GM23338 (cell line): ENCODE data around the gene GPR34. TPM values are rescaled to one million over a fixed set of nuclear protein-coding genes. Genes with fewer than 3 reads are reported as not detected.

Source experiments
- ATAC-seq: fragments of 200-7000 bp; cut with Tn5 transposase; 3 replicates; pipeline ENCODE4 v1.9.1; 2020
- DNase-seq: peaks from one replicate; pipeline ENCODE4 v3.0.0-alpha.2; 2015; ENCODE audit warnings: low spot score
- H2AFZ ChIP-seq: fragments of 200-600 bp; sonication (generic); 2 replicates; pipeline ENCODE4 v1.8.0; 2016; ENCODE audit warnings: antibody characterized with exemption, mild to moderate bottlenecking, moderate library complexity
- H3F3A ChIP-seq: fragments of 200-600 bp; sonication (generic); replicated peaks from 2 replicates; pipeline ENCODE4 v1.8.0; 2017; ENCODE audit warnings: antibody characterized with exemption, mixed run types, low read depth
- H3K27ac ChIP-seq: fragments of 200-600 bp; sonication (generic); 2 replicates; pipeline ENCODE4 v1.6.1; 2016; ENCODE audit warnings: low read depth
- H3K27me3 ChIP-seq: fragments of 200-600 bp; sonication (generic); 2 replicates; pipeline ENCODE4 v1.8.0; 2016; ENCODE audit warnings: mild to moderate bottlenecking, mixed run types, moderate library complexity; ENCODE audit not compliant: insufficient read depth
- H3K36me3 ChIP-seq: fragments of 200-600 bp; sonication (generic); 2 replicates; pipeline ENCODE4 v1.8.0; 2016; ENCODE audit warnings: mild to moderate bottlenecking; ENCODE audit not compliant: insufficient read depth
- H3K4me1 ChIP-seq: fragments of 200-600 bp; sonication (generic); 2 replicates; pipeline ENCODE4 v1.8.0; 2016; ENCODE audit warnings: mild to moderate bottlenecking, moderate library complexity; ENCODE audit not compliant: insufficient read depth
- H3K4me2 ChIP-seq: fragments of 200-600 bp; sonication (generic); 2 replicates; pipeline ENCODE4 v1.7.1; 2017; ENCODE audit warnings: mixed run types
- H3K4me3 ChIP-seq: fragments of 200-600 bp; sonication (generic); 2 replicates; pipeline ENCODE4 v1.6.1; 2016; ENCODE audit warnings: mixed run types
- H3K79me2 ChIP-seq: fragments of 200-600 bp; sonication (generic); replicated peaks from 2 replicates; pipeline ENCODE4 v1.8.0; 2017; ENCODE audit warnings: mild to moderate bottlenecking; ENCODE audit not compliant: insufficient read depth
- H3K9me2 ChIP-seq: fragments of 200-600 bp; sonication (generic); 2 replicates; pipeline ENCODE4 v1.8.0; 2017; ENCODE audit not compliant: insufficient read depth
- H4K20me1 ChIP-seq: fragments of 200-600 bp; sonication (generic); replicated peaks from 2 replicates; pipeline ENCODE4 v1.8.0; 2017; ENCODE audit warnings: mild to moderate bottlenecking; ENCODE audit not compliant: insufficient read depth
- H3K27ac Mint-ChIP-seq: 2 replicates; pipeline ENCODE4 v1.8.0; 2020; ENCODE audit warnings: inconsistent platforms, mild to moderate bottlenecking, moderate library complexity, mixed read lengths
- H3K27me3 Mint-ChIP-seq: 3 replicates; pipeline ENCODE4 v1.8.0; 2022; ENCODE audit warnings: low read depth, mild to moderate bottlenecking, moderate library complexity, mixed read lengths, inconsistent platforms; ENCODE audit not compliant: insufficient read depth, poor library complexity
- H3K36me3 Mint-ChIP-seq: 3 replicates; pipeline ENCODE4 v1.8.0; 2021; ENCODE audit warnings: low read depth, mild to moderate bottlenecking, inconsistent platforms, moderate library complexity, mixed read lengths
- H3K4me1 Mint-ChIP-seq: 3 replicates; pipeline ENCODE4 v1.8.0; 2020; ENCODE audit warnings: mild to moderate bottlenecking, inconsistent platforms, mixed read lengths
- H3K4me3 Mint-ChIP-seq: 3 replicates; pipeline ENCODE4 v1.8.0; 2021; ENCODE audit warnings: moderate library complexity, mild to moderate bottlenecking, inconsistent platforms, mixed read lengths
- H3K9me3 Mint-ChIP-seq: 3 replicates; pipeline ENCODE4 v1.8.0; 2020; ENCODE audit warnings: moderate library complexity, mild to moderate bottlenecking, inconsistent platforms, mixed read lengths
- ETS1 ChIP-seq: IDR thresholded peaks from 2 replicates; pipeline ENCODE4 v1.6.1; 2016; ENCODE audit warnings: antibody characterized with exemption
- EZH2 ChIP-seq: fragments of 200-600 bp; sonication (generic); IDR thresholded peaks from one replicate; pipeline ENCODE4 v1.8.0; 2017; ENCODE audit warnings: antibody characterized with exemption, mild to moderate bottlenecking, low read depth; ENCODE audit not compliant: unreplicated experiment
- EZH2phosphoT487 ChIP-seq: fragments of 200-600 bp; sonication (generic); IDR thresholded peaks from one replicate; pipeline ENCODE4 v1.8.1; 2018; ENCODE audit warnings: antibody characterized with exemption; ENCODE audit not compliant: unreplicated experiment
- POLR2AphosphoS5 ChIP-seq: IDR thresholded peaks from 2 replicates; pipeline ENCODE4 v1.6.1; 2016; ENCODE audit warnings: antibody characterized with exemption, low read depth
- ZNF114 ChIP-seq: fragments of 250-450 bp; sonication (Bioruptor Pico); IDR thresholded peaks from 2 replicates; pipeline ENCODE4 v1.5.0; 2020; ENCODE audit warnings: mild to moderate bottlenecking, moderate library complexity
- ZNF462 ChIP-seq: fragments of 250-450 bp; sonication (Bioruptor Pico); IDR thresholded peaks from 2 replicates; pipeline ENCODE4 v1.5.0; 2020; ENCODE audit warnings: mild to moderate bottlenecking, moderate library complexity
- polyA plus RNA-seq: library from polyadenylated mRNA; unstranded; fragments of >200 nt; fragmentation: Nextera tagmentation; extraction: Ambion mirVana; gene quantifications from 2 replicates; pipeline ENCODE4 v1.2.1, GENCODE V29; 2016
- total RNA-seq: library from RNA; depleted of rRNA; stranded (reverse); fragments of >200 nt; shearing (Covaris generic); gene quantifications from 2 replicates; pipeline ENCODE4 v1.2.3, GENCODE V29; 2014

The GPR34 gene
- total and polyA plus RNA-seq, 2 experiments from 2014 or later, result 0.55 TPM; not detected in 1

- H3K9me3 Mint-ChIP-seq, result no peaks in the 10 kb centered on the region
- TF ChIP-seq EZH2 (no peak), ETS1 (no peak), ZNF114 (CRISPR knock-in tag) (no peak), POLR2AphosphoS5 (no peak)
Observed at GRCh38 chrX:41711021-41711667, 22.4 kb downstream of the GPR34 start.

GRCh38 chrX:41716222-41716621, 27.4 kb downstream of the GPR34 start:
- H3K4me3 ChIP-seq, result no peak overlapping the region
- Mint-ChIP-seq H3K4me3 (no peak overlapping the region), H3K27ac (no peak overlapping the region), H3K27me3 (peaks cover 4% of the 10 kb centered on the region), H3K4me1 (peaks cover 22% of the 10 kb centered on the region), H3K9me3 (peaks cover 34% of the 10 kb centered on the region), H3K36me3 (peaks cover 45% of the 10 kb centered on the region)
- ATAC-seq (no peak), DNase-seq (no peak)
- H3K27ac ChIP-seq, result no peak overlapping the region
- H2AFZ ChIP-seq, result no peak overlapping the region
- no peaks in the 10 kb centered on the region for H3F3A ChIP-seq
- H3K9me2 ChIP-seq, result no peaks in the 10 kb centered on the region
- H3K27me3 ChIP-seq, result no peaks in the 10 kb centered on the region
- H4K20me1 ChIP-seq, result no peaks in the 10 kb centered on the region
- no peaks in the 10 kb centered on the region for H3K36me3 ChIP-seq
- H3K79me2 ChIP-seq, result no peaks in the 10 kb centered on the region
- TF ChIP-seq EZH2phosphoT487, result no peak
- TF ChIP-seq ZNF462 (CRISPR knock-in tag), result no peak
- no peak overlapping the region for H3K4me2 ChIP-seq
- peaks cover 1% of the 10 kb centered on the region for H3K4me1 ChIP-seq

More at GRCh38 chrX:41711021-41711667, 22.4 kb downstream of the GPR34 start:
- Histone ChIP-seq H3K27me3 (no peaks in the 10 kb centered on the region), H3F3A (no peaks in the 10 kb centered on the region), H3K4me1 (peaks cover 12% of the 10 kb centered on the region), H3K36me3 (no peaks in the 10 kb centered on the region), H3K9me2 (no peaks in the 10 kb centered on the region), H3K27ac (no peak overlapping the region), H2AFZ (no peak overlapping the region), H3K4me3 (no peak overlapping the region), H3K79me2 (no peaks in the 10 kb centered on the region), H3K4me2 (no peak overlapping the region), H4K20me1 (no peaks in the 10 kb centered on the region)
- peaks cover 6% of the 10 kb centered on the region; the same call in 2 of the 3 replicates for H3K36me3 Mint-ChIP-seq
- no peak for ATAC-seq
- no peak overlapping the region for H3K27ac Mint-ChIP-seq
- H3K27me3 Mint-ChIP-seq, result no peaks in the 10 kb centered on the region
- peaks cover 38% of the 10 kb centered on the region for H3K4me1 Mint-ChIP-seq
- no peak overlapping the region for H3K4me3 Mint-ChIP-seq
- no peak for DNase-seq
